ENCODE results near the gene POLR2F.

POLR2F gene

GRCh38 chr22:37912171-37912570, 41.3 kb upstream of the POLR2F start:
- DNase-seq (ENCODE audit: low spot score) = no peak
- TF ChIP-seq, protein P1, sequence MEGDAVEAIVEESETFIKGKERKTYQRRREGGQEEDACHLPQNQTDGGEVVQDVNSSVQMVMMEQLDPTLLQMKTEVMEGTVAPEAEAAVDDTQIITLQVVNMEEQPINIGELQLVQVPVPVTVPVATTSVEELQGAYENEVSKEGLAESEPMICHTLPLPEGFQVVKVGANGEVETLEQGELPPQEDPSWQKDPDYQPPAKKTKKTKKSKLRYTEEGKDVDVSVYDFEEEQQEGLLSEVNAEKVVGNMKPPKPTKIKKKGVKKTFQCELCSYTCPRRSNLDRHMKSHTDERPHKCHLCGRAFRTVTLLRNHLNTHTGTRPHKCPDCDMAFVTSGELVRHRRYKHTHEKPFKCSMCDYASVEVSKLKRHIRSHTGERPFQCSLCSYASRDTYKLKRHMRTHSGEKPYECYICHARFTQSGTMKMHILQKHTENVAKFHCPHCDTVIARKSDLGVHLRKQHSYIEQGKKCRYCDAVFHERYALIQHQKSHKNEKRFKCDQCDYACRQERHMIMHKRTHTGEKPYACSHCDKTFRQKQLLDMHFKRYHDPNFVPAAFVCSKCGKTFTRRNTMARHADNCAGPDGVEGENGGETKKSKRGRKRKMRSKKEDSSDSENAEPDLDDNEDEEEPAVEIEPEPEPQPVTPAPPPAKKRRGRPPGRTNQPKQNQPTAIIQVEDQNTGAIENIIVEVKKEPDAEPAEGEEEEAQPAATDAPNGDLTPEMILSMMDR (IDR thresholded peaks at IDR 0.05; ENCODE audit: poor library complexity, severe bottlenecking) = no peak
- Histone ChIP-seq H3K4me3 (ENCODE audit: severe bottlenecking) (no peak overlapping the region), H3K27ac (ENCODE audit: poor library complexity, severe bottlenecking) (no peak overlapping the region), H3K36me3 (ENCODE audit: low read depth) (peaks cover 94% of the 10 kb centered on the region), H3K4me1 (ENCODE audit: insufficient read depth, poor library complexity, severe bottlenecking) (no peaks in the 10 kb centered on the region), H3K27me3 (ENCODE audit: insufficient read depth, poor library complexity, severe bottlenecking) (no peaks in the 10 kb centered on the region), H3K9me3 (ENCODE audit: severe bottlenecking) (no peaks in the 10 kb centered on the region)
- no peak for ATAC-seq (ENCODE audit: low read depth)

DNA sequence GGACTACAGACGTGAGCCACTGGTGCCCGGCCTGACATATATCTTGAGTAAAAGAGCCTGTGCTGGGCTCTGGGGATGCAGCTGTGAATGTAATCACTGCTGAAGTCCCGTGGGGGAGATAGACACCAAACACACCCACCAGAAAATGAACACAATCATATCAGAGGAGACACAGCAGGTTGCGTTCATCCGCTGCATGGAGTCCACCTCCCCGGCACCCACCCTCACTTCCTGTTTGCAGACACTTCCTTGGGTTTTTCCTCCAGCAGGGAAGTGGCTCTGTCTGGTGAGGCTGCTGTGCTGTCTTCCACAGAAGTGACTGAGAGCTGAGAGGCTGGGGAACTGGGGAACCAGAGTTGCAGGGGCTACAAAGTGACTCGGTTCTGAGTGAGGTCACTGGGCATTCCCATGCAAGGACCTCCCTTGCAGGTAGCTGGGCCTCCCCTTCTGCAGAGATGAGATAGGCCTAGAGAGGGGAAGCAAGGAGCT, 40.2 kb upstream of the POLR2F start:
- H3K27me3 ChIP-seq (ENCODE audit: insufficient read depth, poor library complexity, severe bottlenecking) = no peaks in the 10 kb centered on the region
- peak overlapping the region; percentile 7 for H3K27ac ChIP-seq (ENCODE audit: poor library complexity, severe bottlenecking)
- DNase-seq (ENCODE audit: low spot score) (no peak), ATAC-seq (ENCODE audit: low read depth) (no peak)
- H3K4me3 ChIP-seq (ENCODE audit: severe bottlenecking) = no peak overlapping the region
- no peaks in the 10 kb centered on the region for H3K4me1 ChIP-seq (ENCODE audit: insufficient read depth, poor library complexity, severe bottlenecking)
- no peaks in the 10 kb centered on the region for H3K9me3 ChIP-seq (ENCODE audit: severe bottlenecking)
- TF ChIP-seq, protein P1 (IDR thresholded peaks at IDR 0.05; ENCODE audit: poor library complexity, severe bottlenecking) = no peak
- peaks cover 94% of the 10 kb centered on the region for H3K36me3 ChIP-seq (ENCODE audit: low read depth)

DNA sequence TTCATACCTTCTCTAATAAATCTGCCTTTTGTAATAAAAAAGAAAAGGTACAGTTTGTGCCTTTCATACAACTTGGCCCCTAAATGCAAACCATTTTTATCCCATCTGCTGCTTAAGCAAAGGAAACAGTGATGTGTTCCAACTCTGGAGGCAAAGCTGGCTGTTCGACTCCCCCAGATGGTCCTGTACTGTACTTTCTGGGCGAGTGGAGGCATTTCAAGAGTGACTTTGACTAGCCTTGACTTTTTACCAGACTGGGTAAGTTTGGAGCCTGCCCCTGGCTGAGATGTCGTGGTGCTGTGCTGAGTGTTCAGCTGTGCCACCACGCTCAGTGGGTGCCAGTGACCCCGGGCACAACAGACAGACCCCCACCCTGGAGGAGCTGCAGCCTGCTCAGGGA, 37.2 kb upstream of the POLR2F start:
- Histone ChIP-seq H3K4me3 (ENCODE audit: severe bottlenecking) (no peak overlapping the region), H3K27me3 (ENCODE audit: insufficient read depth, poor library complexity, severe bottlenecking) (no peaks in the 10 kb centered on the region), H3K4me1 (ENCODE audit: insufficient read depth, poor library complexity, severe bottlenecking) (no peaks in the 10 kb centered on the region), H3K36me3 (ENCODE audit: low read depth) (peaks cover 95% of the 10 kb centered on the region), H3K27ac (ENCODE audit: poor library complexity, severe bottlenecking) (no peak overlapping the region), H3K9me3 (ENCODE audit: severe bottlenecking) (no peaks in the 10 kb centered on the region)
- DNase-seq (ENCODE audit: low spot score) (no peak), ATAC-seq (ENCODE audit: low read depth) (no peak)
- TF ChIP-seq, protein P1 (IDR thresholded peaks at IDR 0.05; ENCODE audit: poor library complexity, severe bottlenecking) = no peak

GRCh38 chr22:37917874-37918548, 35.5 kb upstream of the POLR2F start:
- Histone ChIP-seq H3K27me3 (ENCODE audit: insufficient read depth, poor library complexity, severe bottlenecking) (no peaks in the 10 kb centered on the region), H3K4me3 (ENCODE audit: severe bottlenecking) (no peak overlapping the region), H3K36me3 (ENCODE audit: low read depth) (peaks cover 90% of the 10 kb centered on the region), H3K4me1 (ENCODE audit: insufficient read depth, poor library complexity, severe bottlenecking) (no peaks in the 10 kb centered on the region), H3K27ac (ENCODE audit: poor library complexity, severe bottlenecking) (no peak overlapping the region), H3K9me3 (ENCODE audit: severe bottlenecking) (no peaks in the 10 kb centered on the region)
- TF ChIP-seq, protein P1 (IDR thresholded peaks at IDR 0.05; ENCODE audit: poor library complexity, severe bottlenecking) = no peak
- ATAC-seq (ENCODE audit: low read depth) (no peak), DNase-seq (ENCODE audit: low spot score) (no peak)

- H3K4me1 ChIP-seq (ENCODE audit: insufficient read depth, poor library complexity, severe bottlenecking) = no peaks in the 10 kb centered on the region
- ATAC-seq (ENCODE audit: low read depth) (no peak), DNase-seq (ENCODE audit: low spot score) (no peak)
- no peak overlapping the region for H3K4me3 ChIP-seq (ENCODE audit: severe bottlenecking)
- no peaks in the 10 kb centered on the region for H3K9me3 ChIP-seq (ENCODE audit: severe bottlenecking)
- TF ChIP-seq, protein P1 (IDR thresholded peaks at IDR 0.05; ENCODE audit: poor library complexity, severe bottlenecking) = no peak
- H3K36me3 ChIP-seq (ENCODE audit: low read depth) = peaks cover 90% of the 10 kb centered on the region
- H3K27ac ChIP-seq (ENCODE audit: poor library complexity, severe bottlenecking) = no peak overlapping the region
- H3K27me3 ChIP-seq (ENCODE audit: insufficient read depth, poor library complexity, severe bottlenecking) = no peaks in the 10 kb centered on the region
Measured at GRCh38 chr22:37918580-37919270, 34.8 kb upstream of the POLR2F start.

Measured in RWPE2 (cell line).